ENCODE results near the gene LY6G6F. TPM values are rescaled to one million over a fixed set of nuclear protein-coding genes. Genes with fewer than 3 reads are reported as not detected.

The LY6G6F gene
- total RNA-seq, 4 donors from 2014 or later = not detected

GRCh38 chr6:31742894-31743293 is 36.2 kb downstream of the LY6G6F start:
- ATAC-seq (no peak), DNase-seq (no peak)
- Histone ChIP-seq H3K4me3 (no peak overlapping the region), H3K36me3 (no peaks in the 10 kb centered on the region), H3K4me1 (peaks cover 5 to 17% of the 10 kb centered on the region in 2 donors), H3K27ac (no peak overlapping the region), H3K27me3 (no peaks in the 10 kb centered on the region), H3K9me3 (no peaks in the 10 kb centered on the region)
- TF ChIP-seq, protein P1, sequence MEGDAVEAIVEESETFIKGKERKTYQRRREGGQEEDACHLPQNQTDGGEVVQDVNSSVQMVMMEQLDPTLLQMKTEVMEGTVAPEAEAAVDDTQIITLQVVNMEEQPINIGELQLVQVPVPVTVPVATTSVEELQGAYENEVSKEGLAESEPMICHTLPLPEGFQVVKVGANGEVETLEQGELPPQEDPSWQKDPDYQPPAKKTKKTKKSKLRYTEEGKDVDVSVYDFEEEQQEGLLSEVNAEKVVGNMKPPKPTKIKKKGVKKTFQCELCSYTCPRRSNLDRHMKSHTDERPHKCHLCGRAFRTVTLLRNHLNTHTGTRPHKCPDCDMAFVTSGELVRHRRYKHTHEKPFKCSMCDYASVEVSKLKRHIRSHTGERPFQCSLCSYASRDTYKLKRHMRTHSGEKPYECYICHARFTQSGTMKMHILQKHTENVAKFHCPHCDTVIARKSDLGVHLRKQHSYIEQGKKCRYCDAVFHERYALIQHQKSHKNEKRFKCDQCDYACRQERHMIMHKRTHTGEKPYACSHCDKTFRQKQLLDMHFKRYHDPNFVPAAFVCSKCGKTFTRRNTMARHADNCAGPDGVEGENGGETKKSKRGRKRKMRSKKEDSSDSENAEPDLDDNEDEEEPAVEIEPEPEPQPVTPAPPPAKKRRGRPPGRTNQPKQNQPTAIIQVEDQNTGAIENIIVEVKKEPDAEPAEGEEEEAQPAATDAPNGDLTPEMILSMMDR (IDR thresholded peaks at IDR 0.05 in 4 of 5, conservative IDR thresholded peaks at IDR 0.05 in 1 of 5) = no peak
- TF ChIP-seq POLR2A (IDR thresholded peaks at IDR 0.05) = no peak
- in situ Hi-C loops (cut with MboI; ENCODE audit: low sequenced_read_pairs in 4 of 4) = no loop called here
- intact Hi-C loops (cut with DNase I; ENCODE audit: low total_unique reads) = no loop called here

DNA sequence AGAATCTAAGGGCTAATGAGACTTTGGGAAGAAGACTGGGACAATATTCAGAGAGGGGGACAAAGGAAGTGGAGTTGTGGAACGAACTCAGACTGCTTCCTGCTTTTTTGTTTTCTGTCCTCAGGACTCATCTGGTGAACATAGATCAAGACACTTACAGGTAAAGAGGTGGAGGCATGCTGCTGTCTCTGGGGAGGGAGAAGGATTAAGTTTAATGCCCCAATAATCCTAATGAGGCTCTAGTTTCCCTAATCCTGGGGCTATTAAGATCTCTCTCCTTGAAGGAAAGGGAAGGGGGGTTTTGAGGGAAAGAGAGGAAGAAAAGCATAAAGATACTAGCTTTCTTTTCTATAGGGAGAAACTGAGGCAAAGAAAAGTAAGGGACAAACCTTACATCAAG is 37.8 kb downstream of the LY6G6F start:
- no peaks in the 10 kb centered on the region for H3K9me3 ChIP-seq
- ATAC-seq (no peak), DNase-seq (no peak)
- intact Hi-C loops (cut with DNase I; ENCODE audit: low total_unique reads) = no loop called here
- H3K4me3 ChIP-seq = no peak overlapping the region
- no peak overlapping the region for H3K27ac ChIP-seq
- H3K27me3 ChIP-seq = no peaks in the 10 kb centered on the region
- in situ Hi-C loops (cut with MboI; ENCODE audit: low sequenced_read_pairs in 4 of 4) = no loop called here
- TF ChIP-seq, protein P1 (IDR thresholded peaks at IDR 0.05 in 4 of 5, conservative IDR thresholded peaks at IDR 0.05 in 1 of 5) = no peak
- TF ChIP-seq POLR2A (IDR thresholded peaks at IDR 0.05) = no peak
- peaks cover 1 to 9% of the 10 kb centered on the region in 2 donors for H3K4me1 ChIP-seq
- H3K36me3 ChIP-seq = no peaks in the 10 kb centered on the region

GRCh38 chr6:31749301-31750036 is 42.8 kb downstream of the LY6G6F start:
- Histone ChIP-seq H3K4me3 (no peak overlapping the region), H3K36me3 (no peaks in the 10 kb centered on the region), H3K27ac (no peak overlapping the region), H3K4me1 (no peaks in the 10 kb centered on the region), H3K27me3 (no peaks in the 10 kb centered on the region), H3K9me3 (no peaks in the 10 kb centered on the region)
- in situ Hi-C loops (cut with MboI; ENCODE audit: low sequenced_read_pairs in 4 of 4) = no loop called here
- no peak for DNase-seq
- ATAC-seq = no peak
- TF ChIP-seq POLR2A (IDR thresholded peaks at IDR 0.05) = no peak
- TF ChIP-seq, protein P1 (IDR thresholded peaks at IDR 0.05 in 4 of 5, conservative IDR thresholded peaks at IDR 0.05 in 1 of 5) = no peak
- intact Hi-C loops (cut with DNase I; ENCODE audit: low total_unique reads) = no loop called here

DNA sequence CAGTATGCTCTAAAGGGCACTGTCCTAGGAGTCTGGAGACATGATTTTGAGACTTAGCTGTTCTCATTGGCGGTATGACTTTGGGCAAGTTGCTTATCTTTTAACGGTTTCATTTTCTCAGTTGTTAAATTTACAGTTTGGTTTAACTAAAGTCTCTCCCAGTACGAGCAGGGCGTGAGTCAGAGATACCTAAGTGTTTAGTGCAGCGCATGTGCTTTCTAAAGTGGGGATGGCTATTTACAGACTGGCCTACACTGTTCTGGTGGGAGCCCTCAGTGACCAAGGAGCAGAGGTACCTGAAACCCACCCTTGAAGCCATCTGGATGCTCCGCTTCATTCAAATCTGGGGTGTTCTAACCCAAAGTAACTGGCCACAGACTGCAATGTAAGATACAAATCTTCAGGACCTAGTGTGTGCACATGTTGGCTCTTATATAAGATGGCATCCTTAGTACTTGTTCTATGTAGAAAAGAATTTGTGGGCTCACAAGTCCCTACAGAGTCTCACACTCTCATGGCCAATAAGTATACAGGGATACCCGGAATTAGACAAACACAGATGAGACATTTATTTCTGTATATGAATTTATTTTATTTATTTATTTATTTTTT is 43.9 kb downstream of the LY6G6F start:
- Histone ChIP-seq H3K27me3 (no peaks in the 10 kb centered on the region), H3K27ac (no peak overlapping the region), H3K36me3 (no peaks in the 10 kb centered on the region), H3K4me1 (no peaks in the 10 kb centered on the region), H3K9me3 (no peaks in the 10 kb centered on the region), H3K4me3 (no peak overlapping the region)
- intact Hi-C loops (cut with DNase I; ENCODE audit: low total_unique reads) (no loop called here), in situ Hi-C loops (cut with MboI; ENCODE audit: low sequenced_read_pairs in 4 of 4) (no loop called here)
- TF ChIP-seq POLR2A (IDR thresholded peaks at IDR 0.05) = no peak
- TF ChIP-seq, protein P1 (IDR thresholded peaks at IDR 0.05 in 4 of 5, conservative IDR thresholded peaks at IDR 0.05 in 1 of 5) = no peak
- DNase-seq (no peak), ATAC-seq (no peak)

Data from gastrocnemius medialis (tissue), 4 donors.